ENCODE measurements around the gene SNAPC2. TPM values are rescaled to one million over a fixed set of nuclear protein-coding genes. Genes with fewer than 3 reads are reported as not detected.
"Not testable (repeated sequence)": the region's sequence is repeated elsewhere in the genome, so short reads cannot be mapped to it uniquely, and the experiment has no call there.

The SNAPC2 gene
- total RNA-seq, 2 donors from 2014 or later, result 10.6 to 17.7 TPM

DNA sequence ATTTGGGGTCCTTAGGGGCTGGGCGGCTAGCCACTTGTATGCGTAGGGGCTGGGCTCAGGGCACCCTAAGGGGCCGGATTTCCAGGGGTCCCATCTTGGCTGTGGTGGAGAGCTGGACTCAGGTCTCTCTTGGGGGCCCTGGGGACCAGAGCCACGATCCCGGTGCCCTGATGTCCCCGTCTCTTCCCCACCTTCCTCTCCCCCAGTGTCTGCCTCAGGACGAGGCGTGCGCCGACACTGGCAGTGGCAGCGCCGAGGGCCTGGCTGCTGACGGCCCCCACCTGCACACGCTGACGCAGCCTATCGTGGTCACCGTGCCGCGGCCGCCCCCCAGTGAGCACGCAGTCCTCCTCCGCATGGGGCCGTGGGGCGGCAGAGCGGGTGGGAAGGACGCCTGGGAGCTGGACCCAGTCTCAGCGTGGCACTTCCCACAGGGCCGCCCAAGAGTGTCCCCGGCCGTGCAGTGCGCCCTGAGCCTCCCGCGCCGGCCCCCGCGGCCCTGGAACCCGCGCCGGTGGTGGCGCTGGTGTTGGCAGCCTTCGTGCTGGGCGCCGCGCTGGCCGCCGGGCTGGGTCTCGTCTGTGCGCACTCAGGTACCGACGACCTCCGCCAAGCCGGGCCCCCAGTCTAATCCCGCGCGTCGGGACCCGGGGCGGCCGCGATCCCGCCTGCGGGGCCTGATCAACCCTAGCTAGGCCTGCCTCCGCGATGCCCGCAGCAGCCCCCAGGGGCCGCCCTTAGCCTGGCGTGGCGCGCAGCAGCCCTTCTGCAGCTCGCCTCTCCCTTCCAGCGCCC lies 2.7 kb upstream of the SNAPC2 start:
- intact Hi-C loops (cut with DNase I, micrococcal nuclease), result no loop called here

DNA sequence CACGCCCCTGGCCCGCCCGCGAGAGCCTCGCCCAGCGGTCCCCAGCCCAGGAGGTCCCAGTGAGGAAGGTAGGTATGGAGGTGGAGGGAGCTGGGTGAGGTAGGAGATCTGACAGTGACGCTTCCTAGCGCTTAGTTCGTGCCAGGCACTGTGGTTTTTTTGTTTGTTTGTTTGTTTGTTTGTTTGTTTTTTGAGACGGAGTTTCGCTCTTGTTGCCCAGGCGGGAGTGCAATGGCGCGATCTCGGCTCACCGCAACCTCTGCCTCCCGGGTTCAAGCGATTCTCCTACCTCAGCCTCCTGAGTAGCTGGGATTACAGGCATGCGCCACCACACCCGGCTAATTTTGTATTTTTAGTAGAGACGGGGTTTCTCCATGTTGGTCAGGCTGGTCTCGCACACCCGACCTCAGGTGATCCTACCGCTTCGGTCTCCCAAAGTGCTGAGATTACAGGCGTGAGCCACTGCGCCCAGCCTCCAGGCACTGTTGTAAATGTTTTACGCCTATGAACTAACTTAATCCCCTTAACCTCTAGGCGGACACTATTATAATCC lies 2.0 kb upstream of the SNAPC2 start:
- ATAC-seq; DNase-seq; intact Hi-C loops (cut with DNase I, micrococcal nuclease): not testable (repeated sequence)

More for the DNA sequence above, 2.7 kb upstream of the SNAPC2 start:
- ATAC-seq (peak; percentile 14), DNase-seq (peak; percentile 50 to 72)

DNA sequence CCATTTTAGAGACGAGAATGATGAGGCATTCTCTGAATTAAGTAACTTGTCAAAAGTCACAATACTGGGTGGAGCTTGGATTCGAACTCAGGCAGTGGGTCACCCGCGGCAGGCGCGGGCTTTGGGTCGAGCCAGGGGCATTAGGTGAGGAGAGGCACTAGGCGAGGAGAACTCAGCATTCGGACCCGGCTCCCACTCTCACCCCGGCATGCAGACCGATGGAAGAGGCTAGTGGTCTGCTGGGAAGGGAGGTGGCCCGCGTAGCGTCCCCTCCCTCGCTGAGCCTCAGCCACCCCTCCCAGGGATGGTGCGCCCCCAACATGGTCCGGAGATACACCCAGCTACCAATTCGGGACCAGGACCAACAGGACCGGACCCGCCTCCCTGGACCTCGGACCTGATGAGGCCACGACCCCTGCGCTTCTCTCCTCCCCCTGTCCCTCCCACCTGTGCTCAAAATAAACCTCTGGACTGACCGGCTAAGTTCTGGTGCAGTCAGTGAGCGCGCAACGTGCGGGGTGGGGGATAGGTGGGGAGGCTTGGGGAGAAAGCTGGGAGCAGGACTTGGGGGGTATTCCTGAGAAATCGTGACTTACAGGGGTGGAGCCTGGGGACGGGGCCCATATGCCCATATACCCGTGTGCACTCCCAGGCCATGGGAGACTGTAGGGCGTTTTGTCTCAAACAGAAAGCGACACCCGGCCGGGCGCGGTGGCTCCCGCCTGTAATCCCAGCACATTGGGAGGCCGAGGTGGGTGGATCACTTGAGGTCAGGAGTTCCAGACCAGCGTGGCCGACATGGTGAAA lies 1.3 kb upstream of the SNAPC2 start:
- ATAC-seq (no peak), DNase-seq (peak in 1 of 2 donors; percentile 45)
- intact Hi-C loops (cut with DNase I, micrococcal nuclease), result no loop called here

DNA sequence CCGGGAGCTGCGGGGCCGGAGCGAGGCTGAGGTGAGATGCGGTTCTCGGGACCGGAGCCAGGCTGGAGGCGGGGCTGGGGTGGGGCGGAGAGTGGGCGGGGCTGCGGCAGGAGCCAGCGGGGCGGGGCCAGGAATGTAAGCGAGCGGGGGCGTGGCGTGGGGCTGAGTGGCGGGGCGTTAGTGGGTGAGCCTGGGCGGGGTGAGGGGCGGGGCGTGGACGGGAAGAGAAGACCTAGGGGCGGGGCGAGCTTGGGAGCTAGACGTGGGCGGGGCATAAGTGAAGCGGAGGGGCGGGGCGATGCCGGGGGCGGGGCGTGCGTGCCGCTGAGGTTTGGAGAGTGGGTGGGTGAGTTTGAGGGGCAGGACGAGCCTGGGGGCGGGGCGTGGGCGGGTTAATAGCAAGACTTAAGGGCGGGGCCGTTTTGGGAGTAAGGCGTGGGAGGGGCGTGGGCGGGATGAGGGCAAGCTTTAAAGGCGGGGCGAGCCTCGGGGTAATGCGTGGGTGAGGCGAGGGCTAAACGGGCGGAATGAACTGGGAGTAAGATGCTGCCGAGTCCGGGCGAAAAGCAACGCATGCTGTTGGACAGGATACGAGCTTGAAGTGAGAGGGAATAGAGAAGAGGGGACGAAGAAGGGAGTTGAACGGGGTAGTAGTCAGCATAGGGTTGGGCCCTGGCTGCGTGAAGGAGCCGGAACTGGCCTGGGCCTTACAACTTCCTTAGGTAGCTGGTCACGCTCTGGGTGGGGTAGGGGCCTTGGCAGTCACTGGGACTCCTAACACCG lies 572 bp downstream of the SNAPC2 start:
- DNase-seq, result peak; percentile 99 to 100
- intact Hi-C loops (cut with DNase I, micrococcal nuclease), result no loop called here
- ATAC-seq, result peak; percentile 73

DNA sequence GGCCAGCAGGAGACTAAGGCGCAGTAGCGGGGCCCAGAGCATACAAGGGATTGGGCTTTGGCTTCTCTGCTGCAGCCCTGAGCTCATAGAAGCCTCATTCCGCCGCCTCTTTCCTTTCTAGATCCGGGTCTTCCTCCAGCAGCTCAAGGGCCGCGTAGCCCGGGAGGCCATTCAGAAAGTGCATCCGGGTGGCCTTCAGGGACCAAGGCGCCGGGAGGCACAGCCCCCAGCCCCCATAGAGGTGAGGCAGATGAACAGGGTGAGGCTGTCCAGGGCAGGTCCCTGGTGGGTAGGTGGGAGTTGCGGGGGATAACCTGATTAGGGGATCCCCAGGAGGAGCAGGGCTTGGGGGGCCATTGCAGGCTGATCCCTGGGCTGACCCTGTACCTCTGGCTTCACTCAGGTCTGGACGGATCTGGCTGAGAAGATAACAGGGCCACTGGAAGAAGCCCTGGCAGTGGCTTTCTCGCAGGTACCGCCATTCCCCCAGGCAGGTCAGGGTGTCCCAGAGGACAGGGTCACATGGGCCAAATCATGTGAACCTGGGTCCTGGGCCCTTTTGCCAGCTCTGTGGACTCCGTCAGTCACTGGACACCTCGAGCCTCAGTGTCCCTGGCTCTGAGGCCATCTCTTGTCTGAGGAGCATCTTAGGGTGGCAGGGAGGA lies 1.3 kb downstream of the SNAPC2 start:
- no peak for ATAC-seq
- DNase-seq, result peak in 1 of 2 donors; percentile 38
- intact Hi-C loops (cut with DNase I, micrococcal nuclease), result no loop called here

DNA sequence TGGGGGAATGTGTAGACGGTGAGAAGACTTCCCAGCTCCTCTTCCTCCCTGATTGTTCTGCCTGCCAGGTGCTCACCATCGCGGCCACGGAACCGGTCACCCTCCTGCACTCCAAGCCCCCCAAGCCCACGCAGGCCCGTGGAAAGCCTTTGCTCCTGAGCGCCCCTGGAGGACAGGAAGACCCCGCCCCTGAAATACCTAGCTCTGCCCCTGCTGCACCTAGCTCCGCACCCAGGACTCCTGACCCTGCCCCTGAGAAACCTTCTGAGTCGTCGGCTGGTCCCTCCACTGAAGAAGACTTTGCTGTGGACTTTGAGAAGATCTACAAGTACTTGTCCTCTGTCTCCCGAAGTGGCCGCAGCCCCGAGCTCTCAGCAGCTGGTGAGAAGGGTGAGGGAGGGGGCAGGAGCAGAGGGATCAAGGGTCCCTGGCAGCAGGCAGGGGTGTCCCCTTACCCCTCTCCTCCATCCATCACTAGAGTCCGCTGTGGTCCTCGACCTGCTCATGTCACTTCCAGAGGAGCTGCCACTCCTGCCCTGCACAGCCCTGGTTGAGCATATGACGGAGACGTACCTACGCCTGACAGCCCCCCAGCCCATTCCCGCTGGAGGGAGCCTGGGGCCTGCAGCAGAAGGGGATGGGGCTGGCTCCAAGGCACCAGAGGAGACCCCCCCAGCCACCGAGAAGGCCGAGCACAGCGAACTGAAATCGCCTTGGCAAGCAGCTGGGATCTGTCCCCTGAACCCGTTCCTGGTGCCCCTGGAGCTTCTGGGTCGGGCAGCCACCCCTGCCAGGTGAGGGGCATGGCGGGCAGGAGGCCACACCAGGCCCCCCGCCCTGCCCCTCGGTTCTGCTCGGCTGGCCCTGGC lies 2.1 kb downstream of the SNAPC2 start:
- intact Hi-C loops (cut with DNase I, micrococcal nuclease), result no loop called here
- no peak for ATAC-seq

DNA sequence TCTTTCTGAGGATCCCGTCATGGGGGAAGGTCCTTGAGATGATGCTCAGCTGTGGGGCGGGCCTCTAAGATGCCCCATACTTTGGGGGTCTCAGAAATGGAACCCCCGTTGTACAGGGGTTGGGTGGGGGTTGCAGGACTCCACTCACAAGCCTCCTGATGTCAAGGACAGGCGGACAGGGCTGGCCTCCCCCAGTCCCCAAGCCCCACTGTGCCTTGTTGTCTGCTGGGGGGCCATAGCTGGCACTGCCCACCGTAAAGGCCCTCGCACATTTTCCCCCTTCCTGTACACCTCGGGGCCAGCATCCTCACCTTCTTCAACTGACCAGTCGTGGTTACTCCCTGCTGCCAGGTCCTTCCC lies 2.7 kb downstream of the SNAPC2 start:
- DNase-seq, result no peak
- intact Hi-C loops (cut with DNase I, micrococcal nuclease), result no loop called here
- no peak for ATAC-seq

More for the DNA sequence above, 2.1 kb downstream of the SNAPC2 start:
- peak in 1 of 2 donors; percentile 41 for DNase-seq

DNA sequence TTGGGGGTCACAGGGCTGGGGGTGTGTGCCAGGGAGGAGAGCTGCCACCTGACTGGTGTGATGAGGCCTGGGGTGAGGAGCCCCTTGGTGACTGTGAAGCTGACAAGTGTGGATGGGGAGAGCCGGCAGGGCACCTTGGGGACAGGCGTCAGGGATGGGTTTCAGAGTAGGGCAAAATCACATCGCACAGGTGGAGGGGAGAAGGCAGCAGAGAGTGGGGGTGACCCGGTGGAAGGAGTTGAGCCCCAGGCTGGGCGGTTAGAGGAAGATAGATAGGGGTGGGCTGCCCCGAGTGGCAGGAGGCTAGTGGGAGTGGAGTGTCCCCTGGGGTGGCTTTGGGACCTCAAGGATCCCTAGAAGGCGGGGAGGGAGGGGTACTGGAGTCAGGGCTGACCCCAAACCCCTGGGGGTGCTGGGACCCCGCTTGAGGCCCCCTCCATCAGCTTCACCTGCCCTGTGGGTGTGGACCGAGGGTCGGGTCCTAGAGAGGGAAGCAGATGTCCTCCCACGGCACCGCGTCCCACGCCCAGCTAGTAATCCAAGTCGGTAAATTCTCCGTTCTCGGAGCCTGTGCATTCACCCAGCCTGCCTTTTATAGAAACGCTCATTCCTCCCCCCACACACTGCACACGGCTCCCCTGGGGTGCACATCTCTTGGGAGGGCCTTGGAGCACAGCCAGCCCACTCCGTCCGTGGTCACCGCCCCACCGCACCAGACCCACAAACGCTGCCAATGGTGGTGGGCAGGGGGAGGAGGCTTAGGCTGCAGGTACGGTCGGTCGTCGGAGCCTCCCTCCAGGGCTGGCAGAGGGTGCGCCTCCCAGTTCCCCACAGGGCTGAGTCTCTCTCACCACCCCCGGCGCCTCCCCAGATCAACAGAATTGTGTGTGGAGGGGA lies 3.4 kb downstream of the SNAPC2 start:
- DNase-seq, result peak in 1 of 2 donors; percentile 62

DNA sequence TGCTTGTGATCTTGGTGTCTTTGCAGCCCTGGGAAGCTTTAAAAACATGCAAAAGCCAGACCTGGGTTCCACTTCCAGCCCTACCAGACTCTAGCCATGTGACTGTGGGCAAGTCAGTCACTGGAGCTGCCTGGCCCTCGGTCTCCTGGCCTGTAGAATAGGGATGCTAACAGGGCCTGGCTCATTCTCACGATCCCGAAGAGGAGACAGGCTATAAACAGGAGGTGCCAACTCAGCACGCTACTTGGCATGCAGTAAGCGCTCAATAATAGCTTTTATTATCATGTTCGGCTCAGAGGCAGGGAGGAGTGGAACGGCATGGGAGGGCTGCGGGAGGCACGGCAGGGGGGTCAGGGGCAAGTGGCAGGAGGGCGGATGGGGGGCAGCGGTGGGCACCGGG lies 4.1 kb downstream of the SNAPC2 start:
- intact Hi-C loops (cut with DNase I, micrococcal nuclease), result no loop called here
- ATAC-seq, result no peak
- DNase-seq, result peak in 1 of 2 donors; percentile 24

More for the DNA sequence above, 3.4 kb downstream of the SNAPC2 start:
- intact Hi-C loops (cut with DNase I, micrococcal nuclease), result no loop called here
- no peak for ATAC-seq

DNA sequence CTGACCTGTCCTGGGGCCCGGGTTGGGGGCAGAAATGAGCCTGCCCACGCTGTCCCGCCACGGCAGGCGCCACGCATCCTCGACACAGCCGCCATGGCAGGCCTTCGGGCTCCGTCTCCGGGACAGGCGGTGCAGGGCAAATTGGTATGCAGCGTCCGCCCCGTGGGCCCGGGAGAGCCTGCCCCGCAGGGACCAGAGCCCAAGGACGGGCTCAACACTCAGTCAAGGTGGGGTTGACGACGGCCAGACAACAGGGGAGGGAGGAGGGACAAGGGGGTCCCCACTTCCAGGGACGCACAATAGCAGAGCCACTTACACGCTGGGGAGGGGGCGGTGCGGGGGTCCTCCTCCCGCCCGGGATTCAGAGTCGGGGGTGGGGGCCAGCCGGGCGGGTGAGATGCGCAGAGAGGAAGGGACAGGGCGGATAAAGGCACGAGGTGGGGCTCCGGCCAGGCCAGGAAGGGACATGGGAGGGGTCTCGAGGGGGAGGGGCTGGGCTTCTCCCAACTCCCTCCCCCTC lies 4.6 kb downstream of the SNAPC2 start:
- DNase-seq (peak in 1 of 2 donors; percentile 31), ATAC-seq (no peak)
- intact Hi-C loops (cut with DNase I, micrococcal nuclease), result no loop called here

DNA sequence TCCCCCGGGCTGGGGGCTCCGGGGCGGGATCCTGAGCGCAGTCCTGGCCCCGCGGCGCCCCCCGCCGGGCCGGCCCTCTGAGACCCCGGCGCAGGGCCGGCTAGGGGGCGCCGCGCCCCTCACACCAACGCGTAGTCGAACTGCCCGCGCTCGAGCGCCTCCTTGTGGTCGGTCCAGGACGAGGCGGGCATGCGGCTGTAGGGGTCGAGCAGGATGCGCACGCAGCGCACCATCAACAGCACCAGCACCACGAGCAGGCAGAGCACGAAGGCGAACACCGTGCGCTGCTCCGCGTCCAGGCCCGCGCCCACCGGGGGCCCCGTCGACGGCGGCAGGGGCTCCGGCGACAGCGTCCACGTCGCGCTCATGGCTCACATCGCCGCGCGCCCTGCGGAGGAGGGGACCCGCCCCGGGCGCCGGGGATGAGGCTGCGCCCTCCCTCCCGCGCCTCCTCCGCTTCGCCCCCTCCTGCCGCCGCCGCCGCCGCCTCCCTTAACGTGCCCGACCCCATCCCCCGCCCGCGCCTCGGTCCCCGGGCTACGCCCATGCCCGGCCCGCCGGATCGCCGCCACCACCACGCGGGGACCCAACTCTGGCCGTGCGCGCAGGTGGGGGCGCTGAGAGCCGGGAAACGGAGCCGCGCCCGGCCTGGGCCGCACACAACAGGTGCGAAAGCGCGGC lies 5.2 kb downstream of the SNAPC2 start:
- intact Hi-C loops (cut with DNase I, micrococcal nuclease), result no loop called here

DNA sequence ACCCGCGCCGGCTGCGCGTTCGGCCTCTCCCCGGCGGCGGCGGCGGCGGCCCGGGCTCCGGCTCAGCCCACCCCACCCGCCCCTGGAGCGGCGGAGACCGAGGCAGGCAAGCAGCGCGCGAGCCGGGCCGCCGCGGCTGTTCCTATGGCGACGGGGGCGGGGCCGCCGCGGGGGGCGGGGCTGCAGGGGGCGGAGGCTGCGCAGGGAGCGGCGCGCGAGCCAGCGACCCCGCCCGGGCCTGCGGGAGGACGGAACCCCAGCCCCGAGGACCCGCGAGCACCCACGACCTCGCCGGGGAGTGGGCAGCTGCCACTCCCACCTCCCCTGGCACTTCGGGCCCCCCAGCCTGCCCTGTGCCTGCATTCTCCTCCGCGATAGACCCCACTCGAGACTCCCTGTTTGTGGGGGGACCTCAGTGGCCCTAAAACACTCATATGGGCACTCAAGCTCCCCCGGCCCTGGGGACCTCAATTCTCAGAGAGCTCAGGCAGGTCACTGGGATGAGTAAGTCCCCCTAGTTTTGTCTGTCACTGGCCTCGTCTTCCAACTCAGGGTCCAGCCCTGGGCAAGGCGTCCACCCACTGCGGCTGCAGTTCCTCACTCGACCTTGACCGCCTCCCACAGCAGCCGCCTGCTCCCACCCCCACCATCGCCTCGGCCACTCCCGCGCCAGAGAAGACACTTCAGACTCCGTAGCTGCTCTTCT lies 6.0 kb downstream of the SNAPC2 start, which contains the start of gene CTXN1:
CTXN1 (minus strand) TSS at position 115 of the 706 bp plus-strand sequence. CDS start 597 bp downstream, outside the sequence.
- ATAC-seq (peak; percentile 66), DNase-seq (peak; percentile 48 to 82)
- intact Hi-C loops (cut with DNase I, micrococcal nuclease), result no loop called here

More for the DNA sequence above, 5.2 kb downstream of the SNAPC2 start:
- ATAC-seq (no peak), DNase-seq (peak; percentile 64 to 77)

DNA sequence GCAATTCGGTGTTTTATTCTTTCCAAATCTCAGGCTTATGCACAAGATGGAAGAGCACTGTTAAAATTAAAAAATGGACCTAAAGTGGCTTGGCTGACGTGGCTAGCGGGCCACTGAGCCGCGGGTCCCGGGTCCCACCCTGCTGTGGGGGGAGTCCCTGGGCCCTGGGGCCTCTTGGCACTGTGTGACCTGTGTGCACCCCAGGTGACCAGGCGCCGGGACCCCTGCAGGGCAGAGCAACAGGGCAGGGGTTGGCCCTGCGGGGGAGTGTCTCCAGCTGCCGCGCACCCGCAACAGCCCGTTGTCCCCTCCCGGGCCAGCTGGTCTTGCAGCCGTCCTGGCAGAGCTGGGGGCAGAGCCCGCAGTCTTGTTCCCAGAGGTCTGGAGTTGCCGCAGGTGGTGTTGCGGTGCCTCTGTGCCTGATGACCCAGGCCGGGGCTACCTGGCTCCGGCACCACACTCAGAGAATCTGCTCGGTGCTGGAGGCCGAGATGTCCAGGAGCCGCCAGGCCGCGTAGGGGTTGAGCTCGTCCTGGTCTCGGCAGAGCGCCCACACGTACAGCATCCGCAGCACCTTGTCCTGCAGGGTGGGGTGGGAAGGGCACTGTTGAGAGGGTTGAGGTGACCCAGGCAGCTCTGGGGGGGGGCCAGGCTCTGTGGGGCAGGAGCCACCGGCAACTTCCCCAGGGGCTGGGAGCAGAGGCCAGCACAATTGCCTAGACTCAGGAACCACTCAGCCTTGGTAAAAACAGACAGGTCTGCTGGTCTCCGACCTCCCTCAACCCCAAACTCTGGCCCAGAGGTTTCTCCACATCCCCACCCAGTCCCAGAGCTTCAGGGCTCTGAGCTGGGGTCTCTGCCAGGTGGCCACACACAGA lies 6.8 kb downstream of the SNAPC2 start:
- DNase-seq (no peak), ATAC-seq (no peak)
- intact Hi-C loops (cut with DNase I, micrococcal nuclease), result no loop called here

Measured in left colon (tissue), 2 donors.